ENCODE measurements around the gene RAP1A.

Gene RAP1A

GRCh38 chr1:111596499-111596898 is 23.1 kb upstream of the RAP1A start:
- Histone ChIP-seq H2AFZ (ENCODE audit: low read length) (peak overlapping the region; percentile 79), H3K4me3 (ENCODE audit: low read length, poor library complexity, severe bottlenecking) (no peak overlapping the region), H3K9me2 (replicated peaks; ENCODE audit: low read depth, low read length) (no peaks in the 10 kb centered on the region), H3F3A (ENCODE audit: low read depth) (no peaks in the 10 kb centered on the region), H4K20me1 (ENCODE audit: insufficient read depth, low read length, poor library complexity, severe bottlenecking) (no peaks in the 10 kb centered on the region), H3K4me1 (ENCODE audit: insufficient read depth, low read length, poor library complexity, severe bottlenecking) (peaks cover 42% of the 10 kb centered on the region), H3K4me2 (ENCODE audit: low read depth, low read length, poor library complexity, severe bottlenecking) (peak overlapping the region; percentile 11), H3K9ac (ENCODE audit: low read depth, low read length, poor library complexity, severe bottlenecking) (no peak overlapping the region), H3K36me3 (ENCODE audit: insufficient read depth, low read length) (no peaks in the 10 kb centered on the region), H3K79me2 (ENCODE audit: insufficient read depth, low read length) (no peaks in the 10 kb centered on the region), H3K9me3 (ENCODE audit: insufficient read depth, low read depth, low read length) (no peaks in the 10 kb centered on the region), H3K27me3 (ENCODE audit: insufficient read depth, low read length, poor library complexity, severe bottlenecking) (no peaks in the 10 kb centered on the region)
- TF ChIP-seq EZH2phosphoT487 (IDR thresholded peaks at IDR 0.05; ENCODE audit: borderline replicate concordance): no peak
- no peak for TF ChIP-seq CTCF (conservative IDR thresholded peaks at IDR 0.05; ENCODE audit: low read length)

- peaks cover 40% of the 10 kb centered on the region for H3K4me1 ChIP-seq (ENCODE audit: insufficient read depth, low read length, poor library complexity, severe bottlenecking)
- no peaks in the 10 kb centered on the region for H4K20me1 ChIP-seq (ENCODE audit: insufficient read depth, low read length, poor library complexity, severe bottlenecking)
- no peaks in the 10 kb centered on the region for H3K9me2 ChIP-seq (replicated peaks; ENCODE audit: low read depth, low read length)
- H3F3A ChIP-seq (ENCODE audit: low read depth): no peaks in the 10 kb centered on the region
- H3K27me3 ChIP-seq (ENCODE audit: insufficient read depth, low read length, poor library complexity, severe bottlenecking): no peaks in the 10 kb centered on the region
- no peaks in the 10 kb centered on the region for H3K36me3 ChIP-seq (ENCODE audit: insufficient read depth, low read length)
- no peaks in the 10 kb centered on the region for H3K79me2 ChIP-seq (ENCODE audit: insufficient read depth, low read length)
- no peaks in the 10 kb centered on the region for H3K9me3 ChIP-seq (ENCODE audit: insufficient read depth, low read depth, low read length)
- TF ChIP-seq CTCF (conservative IDR thresholded peaks at IDR 0.05; ENCODE audit: low read length) (no peak), EZH2phosphoT487 (IDR thresholded peaks at IDR 0.05; ENCODE audit: borderline replicate concordance) (no peak)
- H3K4me3 ChIP-seq (ENCODE audit: low read length, poor library complexity, severe bottlenecking): no peak overlapping the region
- no peak overlapping the region for H3K9ac ChIP-seq (ENCODE audit: low read depth, low read length, poor library complexity, severe bottlenecking)
- H2AFZ ChIP-seq (ENCODE audit: low read length): no peak overlapping the region
- no peak overlapping the region for H3K4me2 ChIP-seq (ENCODE audit: low read depth, low read length, poor library complexity, severe bottlenecking)
Measured at GRCh38 chr1:111597426-111597825, 22.2 kb upstream of the RAP1A start.

GRCh38 chr1:111598544-111598943 is 21.0 kb upstream of the RAP1A start:
- H3K9me2 ChIP-seq (replicated peaks; ENCODE audit: low read depth, low read length): no peaks in the 10 kb centered on the region
- H4K20me1 ChIP-seq (ENCODE audit: insufficient read depth, low read length, poor library complexity, severe bottlenecking): no peaks in the 10 kb centered on the region
- H3K9ac ChIP-seq (ENCODE audit: low read depth, low read length, poor library complexity, severe bottlenecking): no peak overlapping the region
- TF ChIP-seq EZH2phosphoT487 (IDR thresholded peaks at IDR 0.05; ENCODE audit: borderline replicate concordance): no peak
- no peak for TF ChIP-seq CTCF (conservative IDR thresholded peaks at IDR 0.05; ENCODE audit: low read length)
- H3K9me3 ChIP-seq (ENCODE audit: insufficient read depth, low read depth, low read length): no peaks in the 10 kb centered on the region
- H3K79me2 ChIP-seq (ENCODE audit: insufficient read depth, low read length): no peaks in the 10 kb centered on the region
- no peaks in the 10 kb centered on the region for H3K27me3 ChIP-seq (ENCODE audit: insufficient read depth, low read length, poor library complexity, severe bottlenecking)
- H3K4me2 ChIP-seq (ENCODE audit: low read depth, low read length, poor library complexity, severe bottlenecking): no peak overlapping the region
- no peak overlapping the region for H2AFZ ChIP-seq (ENCODE audit: low read length)
- peaks cover 41% of the 10 kb centered on the region for H3K4me1 ChIP-seq (ENCODE audit: insufficient read depth, low read length, poor library complexity, severe bottlenecking)
- no peaks in the 10 kb centered on the region for H3F3A ChIP-seq (ENCODE audit: low read depth)
- no peak overlapping the region for H3K4me3 ChIP-seq (ENCODE audit: low read length, poor library complexity, severe bottlenecking)
- no peaks in the 10 kb centered on the region for H3K36me3 ChIP-seq (ENCODE audit: insufficient read depth, low read length)
